Measurements from ENCODE around the gene FKBP2. TPM values are rescaled to one million over a fixed set of nuclear protein-coding genes. Genes with fewer than 3 reads are reported as not detected.

The FKBP2 gene
- total RNA-seq, 1 experiment from 2014 or later, result 63.8 TPM

Other genes starting within 250 kb of the FKBP2 start
- gene FLRT1, start 205.2 kb upstream of the FKBP2 start, total RNA-seq (2014; rRNA removed; shearing (Covaris generic)), result 0.94 and 1.7 TPM in 2 replicates
- 30.9 and 52.9 TPM in 2 replicates for gene MACROD1, start 75.0 kb upstream of the FKBP2 start, total RNA-seq (2014; rRNA removed; shearing (Covaris generic))
- 263 and 278 TPM in 2 replicates for gene STIP1, start 54.9 kb upstream of the FKBP2 start, total RNA-seq (2014; rRNA removed; shearing (Covaris generic))
- 0.15 and 0.80 TPM in 2 replicates for gene FERMT3, start 34.4 kb upstream of the FKBP2 start, total RNA-seq (2014; rRNA removed; shearing (Covaris generic))
- 75.6 and 76.0 TPM in 2 replicates for gene TRPT1, start 14.9 kb upstream of the FKBP2 start, total RNA-seq (2014; rRNA removed; shearing (Covaris generic))
- gene NUDT22, start 14.8 kb upstream of the FKBP2 start, total RNA-seq (2014; rRNA removed; shearing (Covaris generic)), result 73.3 and 75.9 TPM in 2 replicates
- gene DNAJC4, start 10.5 kb upstream of the FKBP2 start, total RNA-seq (2014; rRNA removed; shearing (Covaris generic)), result 12.0 and 18.0 TPM in 2 replicates
- gene VEGFB, start 6.5 kb upstream of the FKBP2 start, total RNA-seq (2014; rRNA removed; shearing (Covaris generic)), result 17.6 and 22.4 TPM in 2 replicates
- gene PPP1R14B, start 5.8 kb downstream of the FKBP2 start, total RNA-seq (2014; rRNA removed; shearing (Covaris generic)), result 461 and 540 TPM in 2 replicates
- gene PLCB3, start 10.4 kb downstream of the FKBP2 start, total RNA-seq (2014; rRNA removed; shearing (Covaris generic)), result 70.0 and 87.0 TPM in 2 replicates
- 46.0 and 71.8 TPM in 2 replicates for gene BAD, start 43.6 kb downstream of the FKBP2 start, total RNA-seq (2014; rRNA removed; shearing (Covaris generic))
- gene GPR137, start 44.8 kb downstream of the FKBP2 start, total RNA-seq (2014; rRNA removed; shearing (Covaris generic)), result 26.3 and 29.5 TPM in 2 replicates
- not detected in 2 replicates for gene KCNK4, start 50.2 kb downstream of the FKBP2 start, total RNA-seq (2014; rRNA removed; shearing (Covaris generic))
- 0.38 and 1.00 TPM in 2 replicates for gene CATSPERZ, start 59.3 kb downstream of the FKBP2 start, total RNA-seq (2014; rRNA removed; shearing (Covaris generic))
- gene ESRRA, start 64.4 kb downstream of the FKBP2 start, total RNA-seq (2014; rRNA removed; shearing (Covaris generic)), result 80.5 and 94.8 TPM in 2 replicates
- 261 and 314 TPM in 2 replicates for gene TRMT112, start 76.5 kb downstream of the FKBP2 start, total RNA-seq (2014; rRNA removed; shearing (Covaris generic))
- 272 and 303 TPM in 2 replicates for gene PRDX5, start 77.0 kb downstream of the FKBP2 start, total RNA-seq (2014; rRNA removed; shearing (Covaris generic))
- gene CCDC88B, start 99.1 kb downstream of the FKBP2 start, total RNA-seq (2014; rRNA removed; shearing (Covaris generic)), result 7.7 and 9.9 TPM in 2 replicates
- 16.0 and 17.6 TPM in 2 replicates for gene RPS6KA4, start 118.1 kb downstream of the FKBP2 start, total RNA-seq (2014; rRNA removed; shearing (Covaris generic))

All from H7 (cell line).